AG08396 (cell line): ENCODE measurements around the gene CTSD.
A peak's percentile ranks its signal among the peaks of the same experiment; 100 is the strongest.

Experiments used
- DNase-seq: peaks from one replicate; pipeline ENCODE4 v3.0.0; 2012; ENCODE audit warnings: low spot score, mixed read lengths

Gene CTSD

DNA sequence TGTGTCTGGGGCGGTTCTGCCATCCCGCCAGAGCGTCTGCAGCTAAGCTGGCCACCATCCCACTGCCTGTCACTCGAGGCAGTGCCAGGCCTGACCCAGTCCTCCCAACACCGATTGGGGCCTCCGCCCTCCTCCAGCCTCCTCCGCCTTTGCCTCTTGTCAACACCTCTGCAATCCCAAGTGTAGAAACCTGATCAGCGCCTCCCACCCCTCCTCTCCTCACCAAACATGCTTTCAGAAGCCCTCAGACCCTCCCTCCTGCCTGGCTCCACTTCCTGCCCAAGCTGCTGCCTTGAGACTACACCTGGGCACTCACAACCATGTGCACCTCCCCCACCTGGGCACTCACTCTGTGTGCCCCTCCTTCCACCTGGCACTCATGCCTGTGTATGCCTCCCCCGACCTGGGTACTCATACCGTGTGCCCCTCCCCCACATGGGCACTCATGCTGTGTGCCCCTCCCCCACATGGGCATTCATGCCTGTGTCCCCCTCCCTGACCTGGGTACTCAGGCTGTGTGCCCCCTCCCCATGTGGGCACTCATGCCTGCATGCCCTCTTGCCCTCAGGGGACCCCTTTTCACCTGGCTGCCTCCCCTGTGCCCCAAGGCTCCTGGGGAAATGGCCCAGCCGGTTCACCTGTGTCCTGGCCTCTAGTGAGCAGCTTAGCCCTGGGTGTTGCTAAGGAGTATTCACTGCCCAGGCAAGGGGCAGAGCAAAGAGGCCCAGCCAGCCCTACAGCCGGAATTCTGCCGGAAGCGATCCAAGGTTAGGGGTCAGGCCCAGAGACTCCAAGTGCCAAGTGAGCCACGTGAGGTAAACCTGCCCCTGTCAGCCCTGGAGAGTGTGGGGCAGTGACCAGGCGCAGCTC lies 7.8 kb downstream of the CTSD start:
- DNase-seq: no peak

DNA sequence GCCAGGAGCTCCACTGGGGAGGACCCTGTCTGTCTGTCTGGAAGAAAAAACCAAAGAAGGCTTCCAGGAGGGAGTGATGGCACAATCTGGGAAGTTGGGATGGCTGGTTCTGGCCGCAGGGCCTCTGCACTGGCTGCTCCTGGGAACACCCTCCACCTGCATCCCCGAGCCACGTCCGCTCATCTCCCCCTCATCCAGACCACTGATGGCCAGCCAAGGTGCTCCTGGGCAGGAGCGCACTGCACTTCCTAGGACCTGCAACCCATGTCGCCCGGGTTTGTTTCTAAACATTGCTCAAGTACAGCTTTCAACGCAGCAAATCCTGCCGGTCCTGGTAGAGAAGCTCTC lies 8.4 kb downstream of the CTSD start:
- no peak for DNase-seq

DNA sequence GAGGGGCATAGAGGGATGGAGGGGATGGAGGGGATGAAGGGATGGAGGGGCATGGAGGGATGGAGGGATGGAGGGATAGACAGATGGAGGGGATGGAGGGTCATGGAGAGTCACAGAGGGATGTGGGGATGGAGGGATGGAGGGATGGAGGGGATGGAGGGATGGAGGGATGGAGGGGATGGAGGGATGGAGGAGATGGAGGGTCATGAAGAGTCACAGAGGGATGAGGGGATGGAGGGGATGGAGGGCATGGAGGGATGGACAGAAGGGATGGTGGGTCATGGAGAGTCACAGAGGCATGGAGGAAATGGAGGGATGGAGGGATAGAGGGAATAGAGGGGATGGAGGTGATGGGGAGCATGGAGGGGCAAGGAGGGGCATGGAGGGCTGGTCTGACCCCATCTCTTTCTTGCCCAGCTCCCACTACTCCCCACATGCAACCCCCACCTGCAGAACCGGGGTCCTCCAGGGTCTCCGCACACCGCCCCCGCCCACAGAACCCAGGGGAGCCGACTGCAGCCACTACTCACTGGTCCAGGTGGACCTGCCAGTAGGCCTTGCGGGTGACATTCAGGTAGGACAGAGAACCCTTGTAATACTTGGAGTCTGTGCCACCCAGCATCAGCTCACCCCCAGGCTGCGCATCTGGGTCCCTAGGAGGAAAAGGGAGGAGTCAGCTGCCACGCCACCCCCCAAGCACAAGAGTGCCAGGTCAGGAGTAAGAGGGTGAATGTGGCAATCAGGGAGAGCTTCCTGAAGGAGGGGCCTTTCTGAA lies 9.2 kb downstream of the CTSD start:
- DNase-seq: no peak

DNA sequence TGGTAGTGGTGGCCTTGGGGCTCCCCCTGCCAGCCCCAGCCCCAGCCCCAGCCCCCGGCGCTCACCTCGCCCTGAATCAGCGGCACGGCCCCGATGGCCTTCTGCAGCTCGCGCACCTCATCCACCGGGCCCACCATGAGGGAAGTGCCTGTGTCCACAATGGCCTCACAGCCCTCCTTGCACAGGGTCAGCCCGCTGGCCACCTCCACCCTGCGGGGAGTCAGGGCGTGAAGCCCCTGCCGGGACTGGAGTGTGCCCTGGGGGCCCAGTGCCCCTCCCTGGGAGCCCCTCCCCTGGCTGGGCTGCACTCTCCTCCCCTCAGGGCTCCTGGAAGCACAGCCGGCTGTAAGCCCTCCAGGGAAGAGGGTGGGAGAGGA lies 9.8 kb downstream of the CTSD start:
- no peak for DNase-seq

DNA sequence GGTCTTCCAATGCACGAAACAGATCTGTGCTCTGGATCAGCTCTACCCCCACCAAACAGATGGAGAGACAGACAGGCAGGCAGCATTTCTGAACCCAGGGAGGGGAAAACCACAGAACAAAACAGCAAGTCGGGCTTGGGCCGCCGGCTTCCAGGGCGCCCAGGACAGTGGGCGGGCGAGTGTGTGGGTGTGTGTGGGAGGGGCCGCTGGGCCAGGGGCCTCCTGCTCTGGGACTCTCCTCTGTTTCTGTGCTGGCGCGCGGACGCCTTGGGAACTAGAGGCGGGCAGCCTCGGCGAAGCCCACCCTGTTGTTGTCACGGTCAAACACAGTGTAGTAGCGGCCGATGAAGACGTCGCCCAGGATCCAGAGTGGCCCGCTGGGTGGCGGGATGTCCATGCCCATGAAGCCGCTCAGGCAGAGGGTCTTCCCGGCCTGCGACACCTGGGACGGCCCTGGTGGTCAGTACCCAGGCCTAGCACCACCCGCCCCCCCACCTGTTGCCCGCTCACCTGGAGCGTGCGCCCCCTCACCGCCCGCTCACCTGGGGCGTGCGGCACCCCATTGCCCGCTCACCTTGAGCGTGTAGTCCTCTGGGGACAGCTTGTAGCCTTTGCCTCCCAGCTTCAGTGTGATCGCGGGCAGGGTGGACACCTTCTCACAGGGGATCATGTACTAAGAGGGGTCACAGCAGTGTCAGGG lies 10.3 kb downstream of the CTSD start:
- DNase-seq: no peak

DNA sequence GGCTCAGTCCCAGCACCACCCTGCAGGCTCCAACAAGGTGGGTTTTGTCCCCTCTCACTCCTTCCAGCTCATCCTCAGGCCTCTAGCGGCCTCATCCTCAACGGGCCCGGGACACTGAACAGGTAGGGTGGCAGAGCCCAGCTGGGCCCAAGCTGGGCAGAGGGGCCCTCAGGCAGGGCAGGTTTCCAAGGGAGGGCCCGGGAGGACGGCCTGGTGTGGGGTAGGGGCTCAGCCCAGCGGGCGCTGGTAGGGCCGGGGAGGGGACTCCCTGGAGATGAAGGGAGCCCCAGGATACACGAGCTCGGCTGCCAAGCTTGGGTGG lies 10.9 kb downstream of the CTSD start:
- DNase-seq: no peak

DNA sequence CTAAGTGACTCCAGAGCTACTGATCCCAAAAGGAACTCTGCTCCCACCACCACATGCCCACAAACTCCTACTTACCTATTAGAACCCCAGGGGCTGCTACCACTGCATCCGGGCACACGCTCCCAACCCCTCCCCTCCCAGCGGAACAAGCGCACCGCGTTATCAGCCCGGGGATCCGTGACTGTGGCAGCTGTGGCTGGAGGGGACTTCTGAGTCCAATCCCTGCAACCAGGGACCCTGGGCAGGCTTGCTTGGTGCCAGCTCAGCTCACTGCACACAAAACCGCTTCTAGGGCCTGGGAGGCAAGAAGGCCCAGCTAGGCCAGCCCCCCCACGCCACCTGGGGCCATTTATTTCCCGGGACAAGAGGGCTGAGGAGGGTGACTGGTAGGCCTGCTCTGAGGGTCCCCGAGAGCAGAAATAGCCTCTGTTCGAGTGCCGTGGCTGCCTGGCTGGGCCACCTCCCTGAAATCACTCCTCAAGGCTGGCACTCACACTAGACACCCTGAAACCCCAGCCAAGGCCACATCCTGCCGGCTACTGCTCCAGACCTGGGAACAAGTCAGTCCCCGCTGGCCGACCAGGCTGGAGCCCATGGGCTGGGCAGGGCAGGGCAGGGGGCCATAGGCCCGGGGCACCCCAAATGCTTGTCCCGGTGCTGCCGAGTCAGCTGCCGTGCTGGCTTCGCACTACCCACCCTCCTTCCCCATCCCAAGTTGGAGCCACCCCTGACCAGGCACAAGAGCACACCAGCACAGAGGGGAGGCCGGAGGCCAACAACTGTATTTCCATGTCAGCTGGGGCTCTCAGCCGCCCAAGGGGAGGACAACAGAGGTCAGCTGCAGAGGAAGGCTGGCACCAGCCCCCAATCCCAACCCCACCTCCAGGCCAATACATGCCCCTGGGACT lies 11.5 kb downstream of the CTSD start:
- DNase-seq: no peak

DNA sequence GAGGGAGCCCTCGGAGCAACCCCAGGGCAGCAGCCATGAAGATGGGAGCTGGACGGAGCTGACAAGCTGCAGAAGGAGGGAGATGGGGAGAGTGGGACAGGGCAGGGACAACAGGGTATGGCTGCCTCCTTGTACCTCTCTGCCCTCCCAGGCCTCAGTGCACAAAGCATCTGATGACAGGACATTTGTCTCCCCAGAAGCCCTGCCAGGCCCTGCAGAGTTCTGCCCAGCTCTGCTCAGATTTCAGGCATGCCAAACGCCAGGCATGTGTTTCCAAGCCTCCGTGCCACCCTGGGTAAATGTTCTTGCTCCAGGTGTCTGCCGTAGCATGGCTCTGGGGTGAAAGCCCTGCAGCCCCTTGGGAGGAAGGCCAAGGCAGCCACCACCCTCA lies 12.2 kb downstream of the CTSD start:
- no peak for DNase-seq

DNA sequence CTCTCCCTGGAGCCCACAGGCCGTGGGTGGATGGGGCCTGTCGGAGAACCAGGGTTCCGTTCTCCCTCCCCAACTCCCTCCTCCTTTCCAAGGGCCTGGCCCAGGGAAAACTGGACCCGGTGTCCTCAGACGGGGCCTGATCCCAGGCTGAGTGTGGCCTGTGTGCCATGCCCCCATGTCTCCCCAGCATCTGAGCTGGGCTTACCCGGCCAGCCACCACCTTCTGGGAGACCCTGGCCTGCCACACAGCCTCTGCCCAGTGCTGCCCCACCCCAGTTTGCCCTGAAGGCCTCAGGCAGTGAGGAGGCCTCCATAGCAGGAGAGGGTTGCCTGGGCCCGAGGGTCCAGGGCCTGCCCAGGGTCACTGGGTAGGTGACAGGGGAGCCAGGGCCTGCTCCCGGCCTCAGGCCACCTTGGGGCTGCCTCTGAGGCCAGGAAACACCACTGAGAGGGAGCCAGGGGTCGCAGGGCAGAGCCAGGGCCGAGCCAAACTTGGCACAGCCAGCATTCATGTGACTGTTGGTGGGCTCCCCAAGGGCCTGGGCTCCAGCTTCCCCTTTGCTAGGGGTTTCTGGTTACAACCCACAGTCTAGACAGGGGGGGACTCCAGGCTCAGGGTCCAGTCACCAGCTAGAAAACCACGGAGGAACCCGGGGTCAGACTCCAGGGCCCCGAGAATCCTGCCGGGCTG lies 12.7 kb downstream of the CTSD start:
- DNase-seq: no peak

DNA sequence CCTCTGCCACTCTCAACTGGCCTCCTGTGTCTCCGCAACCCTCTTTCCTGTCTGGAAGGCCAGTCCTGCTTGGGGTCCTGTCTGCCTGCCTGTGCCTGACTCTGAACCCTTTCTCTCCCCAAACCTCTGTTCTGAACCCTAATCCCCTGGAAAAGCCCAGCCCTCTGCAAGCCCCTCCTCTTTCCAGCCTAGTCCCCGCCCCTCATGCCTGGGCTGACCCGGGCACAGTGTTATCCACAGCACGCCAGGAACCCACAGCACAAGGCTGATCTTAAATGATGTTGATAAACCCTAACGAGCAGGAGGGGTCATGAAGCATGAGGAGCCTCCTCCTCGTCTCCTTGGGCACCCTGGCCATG lies 13.3 kb downstream of the CTSD start, which contains the start of gene IFITM10:
TSS of gene IFITM10 (minus strand) at position 115 of the 359 bp plus-strand sequence. CDS start 153 bp downstream, outside the sequence.
- DNase-seq: peak; percentile 67

DNA sequence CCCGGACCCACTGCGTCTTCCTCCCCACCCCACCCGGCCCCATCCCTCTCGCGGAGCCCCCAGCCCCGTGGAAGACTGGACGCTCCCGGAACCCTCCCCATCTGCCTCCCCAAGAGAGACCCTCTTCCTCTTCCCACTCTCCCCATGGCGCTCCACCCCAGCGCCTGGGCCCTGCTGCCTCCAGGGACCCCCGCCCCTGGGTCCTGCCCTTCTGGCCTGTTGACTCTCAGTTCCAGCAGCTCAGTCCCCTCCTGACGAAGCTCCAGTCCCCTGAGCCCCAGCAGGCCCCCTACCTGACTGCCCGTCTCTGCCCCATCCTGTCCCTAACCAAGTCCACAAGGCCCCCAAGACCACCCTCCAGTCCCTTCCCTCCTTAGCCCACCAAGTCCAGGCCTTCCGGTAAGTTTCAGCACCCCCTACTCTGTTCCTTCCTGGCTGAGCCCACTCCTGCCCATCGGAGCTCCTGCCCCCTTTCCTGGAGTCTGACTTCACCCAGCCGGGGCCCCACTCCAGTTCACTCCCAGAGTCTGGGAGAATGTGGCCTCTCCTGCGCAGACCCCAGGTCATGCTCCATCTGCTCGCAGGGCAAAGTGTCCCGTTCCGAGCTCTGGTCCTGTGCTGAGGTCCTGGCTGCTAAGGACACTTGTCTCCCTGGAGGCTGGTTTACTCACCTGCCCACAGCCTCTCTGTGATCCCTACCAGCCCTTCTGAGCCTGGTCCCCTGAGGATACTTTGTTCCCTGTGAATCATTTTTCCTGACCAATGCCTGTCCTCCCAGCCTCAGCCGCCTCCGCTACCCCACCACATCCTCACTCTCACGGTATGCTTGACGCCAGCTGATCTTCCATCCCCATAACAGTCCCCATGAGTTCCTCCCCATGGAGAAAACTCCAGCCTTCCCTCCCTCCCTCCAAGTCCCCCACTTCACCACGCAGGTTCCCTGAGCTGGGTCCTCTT lies 14.1 kb downstream of the CTSD start:
- DNase-seq: peak; percentile 86

DNA sequence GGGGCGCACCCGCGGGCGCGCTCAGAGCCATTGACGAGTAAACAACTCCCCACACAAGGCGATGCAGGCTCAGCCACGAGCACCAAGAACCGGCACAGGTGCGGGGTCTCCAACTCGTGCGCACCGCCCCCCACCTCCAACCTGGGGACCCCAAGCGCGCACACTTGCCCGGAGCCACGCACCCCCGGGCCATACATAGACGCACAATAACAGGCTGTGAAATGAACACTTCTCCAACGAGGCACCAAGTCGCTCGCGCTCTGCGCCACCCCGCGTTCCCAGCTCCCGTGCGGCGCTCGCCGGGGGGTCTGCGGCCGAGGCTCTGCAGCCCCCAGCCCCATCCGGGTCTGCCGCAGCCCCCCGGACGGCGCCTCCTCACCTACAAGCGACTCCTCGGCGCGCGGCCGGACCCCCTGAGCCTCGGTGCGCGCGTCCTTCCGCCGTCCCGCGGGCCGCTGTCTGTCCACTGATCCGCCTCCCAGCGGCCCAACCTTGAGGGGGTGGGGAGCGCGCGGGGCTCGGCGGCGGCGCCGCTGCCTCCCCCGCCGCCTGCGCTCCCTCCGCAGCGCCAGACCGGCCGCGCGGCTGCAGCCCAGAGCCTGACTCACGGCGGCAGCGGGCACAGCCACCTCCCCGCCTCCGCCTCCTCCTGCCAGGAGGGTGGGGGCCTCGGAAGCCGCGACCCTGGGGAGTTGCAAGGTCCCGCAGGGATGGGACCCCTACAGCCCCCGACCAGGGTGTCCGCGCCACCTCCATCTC lies 14.9 kb downstream of the CTSD start:
- peak; percentile 80 for DNase-seq

DNA sequence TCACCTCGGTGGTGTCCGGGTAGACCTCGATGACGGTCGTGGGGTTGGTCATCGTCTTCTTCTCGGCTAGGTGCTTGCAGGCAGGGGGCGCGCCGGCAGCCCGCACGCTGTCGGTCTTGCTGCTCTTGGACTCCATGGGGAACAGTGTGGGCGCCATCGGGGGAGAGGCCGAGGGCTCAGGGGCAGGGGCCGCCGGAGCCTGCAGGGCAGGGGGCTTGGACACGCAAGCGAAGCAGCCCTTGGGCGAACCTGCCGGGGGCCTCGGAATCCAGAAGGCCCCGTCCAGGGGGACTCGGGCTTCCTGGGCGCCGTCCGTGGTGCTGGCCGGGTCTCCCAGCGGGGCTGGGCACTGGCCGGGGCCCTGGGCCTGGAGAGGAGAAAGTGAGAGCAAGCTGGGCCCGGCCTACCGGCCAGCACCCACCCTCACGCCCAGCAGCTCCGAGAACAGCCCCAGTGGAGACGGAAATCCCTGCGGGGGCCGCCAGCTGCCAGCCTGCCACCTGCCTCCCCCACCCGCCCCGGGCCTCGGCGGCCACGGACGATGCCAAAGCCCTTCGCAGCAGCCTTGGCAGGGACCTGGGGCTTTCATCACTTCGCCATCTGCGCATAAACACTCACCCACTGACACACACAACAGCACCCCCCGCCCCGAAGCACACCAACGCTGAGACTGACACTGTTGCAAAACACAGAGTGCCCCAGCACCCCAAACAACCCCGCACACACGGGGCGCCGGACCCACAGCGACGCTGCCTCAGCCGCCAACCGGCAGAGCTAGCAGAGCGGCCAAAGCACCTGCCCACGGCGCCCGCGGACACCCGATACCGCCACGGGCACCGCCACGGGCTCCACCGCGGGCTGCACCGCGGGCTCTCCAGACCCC lies 15.7 kb downstream of the CTSD start:
- DNase-seq: peak; percentile 51

DNA sequence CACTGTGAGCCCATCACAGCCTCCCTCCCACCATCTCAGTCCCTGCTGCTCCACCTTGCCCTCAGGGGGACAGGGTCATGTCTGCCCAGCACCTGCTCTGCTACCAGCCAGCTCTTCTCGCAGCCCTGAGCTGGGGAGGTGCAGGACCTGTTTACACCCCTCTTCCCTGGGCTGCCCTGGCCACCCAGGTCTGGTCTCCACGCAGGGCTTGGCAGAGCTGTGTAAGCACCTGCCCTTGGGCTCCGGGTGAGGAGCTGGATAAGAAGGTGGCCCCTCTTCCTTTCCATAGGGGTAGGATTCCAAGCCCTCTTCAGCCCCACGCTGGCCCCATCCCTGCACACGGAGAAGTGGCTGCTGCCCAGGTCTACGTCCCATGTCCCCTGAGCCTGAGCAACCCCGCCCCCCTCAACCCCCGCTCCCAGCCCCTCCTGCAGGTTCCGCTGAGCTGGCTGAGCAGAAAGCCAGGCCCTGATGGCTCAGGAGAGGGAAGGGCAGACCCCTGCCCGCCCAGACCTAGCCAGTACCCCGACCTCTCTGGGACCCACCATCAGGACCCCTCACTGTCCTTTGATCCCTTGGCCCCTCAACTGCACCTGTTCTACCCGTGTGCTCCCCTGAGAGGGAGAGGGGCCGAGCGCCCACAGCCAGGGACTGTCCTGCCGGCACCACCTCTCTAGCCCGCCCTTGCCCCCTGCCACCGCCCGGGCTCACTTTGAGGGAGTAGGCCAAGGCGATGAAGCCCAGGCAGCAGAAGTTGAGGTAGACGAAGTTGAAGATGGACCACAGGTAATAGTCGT lies 16.6 kb downstream of the CTSD start:
- DNase-seq: no peak

DNA sequence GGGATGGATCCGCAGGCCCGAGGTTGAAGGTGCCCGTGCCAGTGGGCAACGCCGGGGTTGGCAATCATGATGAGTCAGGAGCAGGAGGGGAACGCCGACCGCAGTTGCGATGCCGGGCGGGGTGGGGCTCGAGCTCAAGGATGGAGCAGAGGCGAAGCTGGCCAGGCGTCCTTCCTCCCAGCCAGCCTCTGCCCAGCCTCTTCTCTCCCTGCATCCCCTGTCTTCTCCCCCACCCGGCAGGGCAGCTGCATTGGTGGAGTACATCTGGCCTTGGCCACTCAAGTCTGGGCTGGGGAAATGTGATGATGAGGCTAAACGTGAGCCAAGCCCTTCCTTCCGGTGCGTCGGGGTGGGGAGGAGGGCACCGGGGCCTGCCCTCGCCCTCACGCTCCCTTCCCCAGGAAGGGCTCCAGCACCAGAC lies 17.2 kb downstream of the CTSD start:
- no peak for DNase-seq

DNA sequence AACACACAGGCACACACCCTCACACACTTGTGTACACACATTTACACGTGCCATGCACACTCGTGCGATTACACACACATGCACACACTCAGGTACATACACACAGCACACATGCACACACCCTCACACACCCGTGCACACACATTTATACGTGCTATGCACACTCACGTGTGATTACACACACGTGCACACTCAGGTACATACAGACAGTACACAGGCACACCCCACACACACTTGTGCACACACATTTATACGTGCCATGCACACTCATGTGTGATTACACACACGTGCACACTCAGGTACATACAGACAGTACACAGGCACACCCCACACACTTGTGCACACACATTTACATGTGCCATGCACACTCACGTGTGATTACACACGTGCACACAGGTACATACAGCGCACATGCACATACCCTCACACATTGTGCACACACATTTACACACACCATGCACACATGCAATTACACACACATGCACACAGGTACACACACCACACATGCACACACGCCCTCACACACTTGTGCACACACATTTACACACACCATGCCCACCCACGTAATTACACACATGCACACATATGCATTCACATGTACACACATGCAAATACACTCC lies 17.9 kb downstream of the CTSD start:
- no peak for DNase-seq
